ENCODE data around the gene MGMT.

DNA sequence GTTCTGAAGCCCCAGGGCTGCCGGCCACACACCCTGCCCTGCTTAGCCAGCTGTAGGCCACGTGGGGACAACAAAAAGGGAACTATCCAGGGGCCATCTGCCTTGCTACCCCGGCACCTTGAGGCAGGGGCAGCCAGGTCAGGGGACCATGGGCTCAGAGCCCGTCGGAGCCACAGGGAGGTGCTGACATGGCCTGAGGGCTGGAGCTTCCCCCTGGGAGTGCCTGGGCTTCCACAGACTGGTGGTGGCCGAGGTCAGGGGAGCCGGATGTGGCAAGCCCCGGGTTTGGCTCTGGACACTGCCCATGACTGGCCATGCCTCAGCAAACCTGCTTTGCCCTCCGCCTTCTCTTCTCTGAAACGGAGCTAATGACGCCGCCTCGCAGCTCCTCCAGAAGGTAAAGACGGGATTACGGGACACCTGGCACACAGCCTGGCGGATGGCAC is 318.5 kb downstream of the MGMT start:
- TF ChIP-seq MXI1 (IDR thresholded peaks at IDR 0.05; ENCODE audit: borderline replicate concordance, low read depth, low read length) (no peak), POLR2A (IDR thresholded peaks at IDR 0.05; ENCODE audit: low read depth, low read length) (no peak), RCOR1 (IDR thresholded peaks at IDR 0.05; ENCODE audit: insufficient replicate concordance, low read length) (no peak), CEBPB (IDR thresholded peaks at IDR 0.05; ENCODE audit: low read depth, low read length) (no peak), RFX5 (IDR thresholded peaks at IDR 0.05; ENCODE audit: low read depth, low read length) (no peak), RAD21 (IDR thresholded peaks at IDR 0.05; ENCODE audit: low read length) (no peak), CHD1 (IDR thresholded peaks at IDR 0.05; ENCODE audit: low read depth, low read length) (no peak), SMC3 (IDR thresholded peaks at IDR 0.05; ENCODE audit: low read depth, low read length) (no peak), BHLHE40 (IDR thresholded peaks at IDR 0.05; ENCODE audit: low read depth, low read length) (no peak)
- TF ChIP-seq, protein P1, sequence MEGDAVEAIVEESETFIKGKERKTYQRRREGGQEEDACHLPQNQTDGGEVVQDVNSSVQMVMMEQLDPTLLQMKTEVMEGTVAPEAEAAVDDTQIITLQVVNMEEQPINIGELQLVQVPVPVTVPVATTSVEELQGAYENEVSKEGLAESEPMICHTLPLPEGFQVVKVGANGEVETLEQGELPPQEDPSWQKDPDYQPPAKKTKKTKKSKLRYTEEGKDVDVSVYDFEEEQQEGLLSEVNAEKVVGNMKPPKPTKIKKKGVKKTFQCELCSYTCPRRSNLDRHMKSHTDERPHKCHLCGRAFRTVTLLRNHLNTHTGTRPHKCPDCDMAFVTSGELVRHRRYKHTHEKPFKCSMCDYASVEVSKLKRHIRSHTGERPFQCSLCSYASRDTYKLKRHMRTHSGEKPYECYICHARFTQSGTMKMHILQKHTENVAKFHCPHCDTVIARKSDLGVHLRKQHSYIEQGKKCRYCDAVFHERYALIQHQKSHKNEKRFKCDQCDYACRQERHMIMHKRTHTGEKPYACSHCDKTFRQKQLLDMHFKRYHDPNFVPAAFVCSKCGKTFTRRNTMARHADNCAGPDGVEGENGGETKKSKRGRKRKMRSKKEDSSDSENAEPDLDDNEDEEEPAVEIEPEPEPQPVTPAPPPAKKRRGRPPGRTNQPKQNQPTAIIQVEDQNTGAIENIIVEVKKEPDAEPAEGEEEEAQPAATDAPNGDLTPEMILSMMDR (conservative IDR thresholded peaks at IDR 0.05; ENCODE audit: low read depth, low read length): no peak

Data from IMR-90 (cell line).